HG03196 (cell line): Measurements from ENCODE around the gene SOX14.

Experiments used
- ATAC-seq: cut with Tn5 transposase; IDR thresholded peaks from one replicate; pipeline ENCODE4 v1.9.1; 2021; ENCODE audit not compliant: unreplicated experiment

Gene SOX14

DNA sequence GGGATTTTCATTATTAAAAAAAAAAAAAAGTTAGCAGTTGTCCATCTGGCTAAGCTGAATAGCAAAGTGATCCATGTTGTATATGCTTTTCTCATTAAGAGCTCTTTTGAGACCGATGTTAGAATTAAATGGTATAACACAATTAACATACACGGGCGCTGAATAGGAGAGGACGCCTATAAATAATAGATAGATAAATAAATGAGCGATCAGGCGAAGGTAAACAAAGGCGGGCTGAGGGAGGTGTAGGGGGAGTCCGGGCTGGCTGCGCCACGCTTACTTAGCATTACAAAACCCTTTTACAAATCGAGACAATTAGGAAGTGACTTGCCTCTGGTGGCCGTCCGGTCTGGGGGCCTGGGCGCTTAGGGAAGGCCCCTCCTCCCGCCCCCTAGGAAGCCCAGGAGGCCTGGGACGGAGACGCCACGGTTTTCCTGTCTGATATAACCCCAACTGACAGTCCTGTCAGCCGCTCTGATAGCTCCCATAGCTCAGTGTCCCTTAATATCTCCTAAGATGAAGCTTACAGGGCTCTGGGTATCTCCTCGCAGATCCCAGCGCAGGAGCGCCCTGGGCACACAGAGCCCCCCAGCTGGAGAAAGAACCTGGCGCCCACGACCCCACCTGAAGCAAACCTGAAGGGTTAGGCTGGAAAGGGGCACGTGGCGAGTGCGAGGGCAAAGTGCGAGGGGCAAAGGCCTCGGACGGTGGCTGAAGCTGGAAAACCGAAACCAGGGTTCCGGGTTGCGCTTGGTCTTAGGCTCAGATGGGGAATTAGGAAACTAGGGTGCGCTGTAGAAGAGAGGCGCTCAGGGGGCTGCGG, 3.6 kb downstream of the SOX14 start:
- no peak for ATAC-seq

DNA sequence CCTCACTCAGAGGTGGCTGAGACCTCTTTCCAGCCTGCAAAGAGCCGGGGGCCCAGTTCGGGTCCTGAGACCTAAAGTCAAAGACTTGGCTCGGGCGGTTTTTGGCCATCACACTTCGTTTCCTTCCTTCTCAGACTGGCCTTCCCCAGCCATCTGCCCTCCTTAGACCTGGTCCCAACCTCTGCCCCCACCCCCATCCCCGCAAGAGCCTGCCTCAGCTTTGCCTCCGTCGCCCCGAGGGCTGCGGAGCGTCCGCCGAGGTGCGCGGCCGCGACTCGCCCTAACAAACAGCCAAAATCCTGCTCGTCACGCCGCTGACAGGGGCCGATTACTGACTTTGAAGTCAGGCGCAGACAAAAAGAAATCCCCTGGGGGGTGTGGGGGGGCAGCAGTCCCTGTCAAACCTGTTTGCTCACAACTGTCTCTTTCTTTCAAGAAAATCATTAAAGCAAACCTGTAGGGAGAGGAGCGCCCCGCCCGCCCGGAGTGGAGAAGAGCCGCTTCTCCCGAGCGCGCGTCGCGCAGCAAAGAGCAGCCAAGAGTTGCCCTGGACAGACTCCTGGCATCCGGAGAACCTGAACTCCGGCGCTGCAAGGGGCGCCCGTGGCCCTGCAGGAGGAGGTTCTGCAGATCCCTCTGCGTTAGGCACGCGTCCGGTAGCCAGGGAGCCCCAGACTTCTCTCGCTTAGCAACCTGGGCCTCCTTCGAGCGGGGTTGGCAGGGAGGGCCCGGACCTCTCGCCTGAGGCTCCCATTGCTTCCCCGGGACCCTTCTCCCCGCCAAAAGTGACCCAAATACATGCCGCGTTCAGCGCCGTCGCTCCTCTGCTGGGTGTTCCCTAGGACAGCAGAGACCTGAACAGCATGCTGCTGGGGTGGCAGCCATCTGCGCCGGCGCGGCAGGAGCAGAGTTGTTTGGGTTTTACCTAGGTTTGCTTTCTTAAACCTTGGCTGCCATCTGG, 4.5 kb downstream of the SOX14 start:
- ATAC-seq, result no peak

DNA sequence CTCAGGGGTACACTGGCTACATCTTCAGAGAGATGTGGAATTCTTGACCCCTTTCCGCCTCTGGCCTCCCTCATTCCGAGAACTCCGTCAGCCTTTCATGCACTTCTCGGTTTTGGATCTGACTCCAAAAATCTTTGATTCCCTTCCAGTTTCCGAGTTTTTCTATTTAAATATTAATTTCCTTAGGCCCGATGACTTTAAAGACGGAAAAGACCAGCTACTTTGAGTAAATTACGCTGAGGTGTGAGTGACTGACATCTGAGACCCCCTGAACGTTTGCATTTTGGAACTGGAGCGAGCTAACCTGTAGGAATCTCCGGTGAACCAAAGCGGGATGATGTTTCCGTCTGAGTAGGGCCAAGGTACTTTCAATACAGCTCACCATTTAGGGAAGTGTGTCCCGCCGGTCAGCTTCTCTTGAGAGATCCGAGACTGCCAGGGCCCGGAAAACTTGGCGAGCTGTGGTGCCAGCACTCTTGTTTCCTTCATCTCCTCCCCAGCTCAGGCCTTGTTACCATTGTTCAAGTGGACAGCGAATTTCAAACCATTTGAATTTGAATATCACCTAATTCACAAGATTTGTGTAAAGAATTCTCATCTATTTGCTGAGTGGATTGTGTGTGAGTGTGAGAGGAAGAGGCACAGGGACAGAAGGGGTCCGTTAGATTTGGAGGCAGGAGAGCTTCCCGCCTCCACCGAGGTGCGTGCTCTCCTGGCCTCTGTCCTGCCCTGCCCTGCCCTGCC, 5.4 kb downstream of the SOX14 start:
- no peak for ATAC-seq

DNA sequence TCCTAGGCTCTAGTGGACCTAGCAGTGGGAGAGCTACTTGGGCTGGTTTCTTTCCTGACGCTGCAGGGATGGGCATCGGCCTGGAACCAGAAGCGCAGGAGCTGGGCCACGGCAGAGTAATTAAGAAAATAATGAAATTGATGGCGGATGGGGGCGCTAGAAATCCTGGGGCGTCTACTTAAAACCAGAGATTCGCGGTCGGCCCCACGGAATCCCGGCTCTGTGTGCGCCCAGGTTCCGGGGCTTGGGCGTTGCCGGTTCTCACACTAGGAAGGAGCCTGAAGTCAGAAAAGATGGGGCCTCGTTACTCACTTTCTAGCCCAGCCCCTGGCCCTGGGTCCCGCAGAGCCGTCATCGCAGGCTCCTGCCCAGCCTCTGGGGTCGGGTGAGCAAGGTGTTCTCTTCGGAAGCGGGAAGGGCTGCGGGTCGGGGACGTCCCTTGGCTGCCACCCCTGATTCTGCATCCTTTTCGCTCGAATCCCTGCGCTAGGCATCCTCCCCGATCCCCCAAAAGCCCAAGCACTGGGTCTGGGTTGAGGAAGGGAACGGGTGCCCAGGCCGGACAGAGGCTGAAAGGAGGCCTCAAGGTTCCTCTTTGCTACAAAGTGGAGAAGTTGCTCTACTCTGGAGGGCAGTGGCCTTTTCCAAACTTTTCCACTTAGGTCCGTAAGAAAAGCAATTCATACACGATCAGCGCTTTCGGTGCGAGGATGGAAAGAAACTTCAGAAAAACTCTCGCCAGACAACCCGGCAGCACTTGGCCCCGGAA, 6.1 kb downstream of the SOX14 start:
- ATAC-seq, result no peak

DNA sequence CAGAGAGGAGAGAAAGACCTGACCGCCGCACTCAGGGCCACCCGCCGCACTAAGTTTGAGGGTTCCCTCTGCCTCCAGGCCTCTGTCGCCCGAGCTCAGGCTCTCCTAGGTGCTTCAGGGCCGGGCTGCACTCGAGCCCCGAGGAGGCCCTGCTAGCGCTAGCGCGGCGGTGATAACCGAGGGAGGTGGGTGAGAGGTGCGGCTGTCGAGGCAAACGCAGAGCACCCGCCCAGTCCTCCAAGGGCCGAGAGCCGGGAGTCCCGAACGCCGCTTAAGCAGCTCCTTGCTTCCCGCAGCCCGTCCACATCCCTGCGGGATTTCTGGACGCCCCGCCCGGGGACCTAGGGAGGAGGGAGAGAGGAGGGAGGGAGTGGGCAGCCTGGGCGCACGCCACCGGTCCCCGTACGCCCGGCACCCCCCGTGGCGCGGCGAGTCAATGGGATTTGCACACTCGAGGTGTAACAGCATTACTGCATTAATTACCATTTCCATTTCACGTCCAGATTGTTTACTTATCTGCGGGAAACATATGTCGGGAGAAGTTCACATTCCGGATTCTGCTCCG, 6.8 kb downstream of the SOX14 start:
- ATAC-seq, result no peak

DNA sequence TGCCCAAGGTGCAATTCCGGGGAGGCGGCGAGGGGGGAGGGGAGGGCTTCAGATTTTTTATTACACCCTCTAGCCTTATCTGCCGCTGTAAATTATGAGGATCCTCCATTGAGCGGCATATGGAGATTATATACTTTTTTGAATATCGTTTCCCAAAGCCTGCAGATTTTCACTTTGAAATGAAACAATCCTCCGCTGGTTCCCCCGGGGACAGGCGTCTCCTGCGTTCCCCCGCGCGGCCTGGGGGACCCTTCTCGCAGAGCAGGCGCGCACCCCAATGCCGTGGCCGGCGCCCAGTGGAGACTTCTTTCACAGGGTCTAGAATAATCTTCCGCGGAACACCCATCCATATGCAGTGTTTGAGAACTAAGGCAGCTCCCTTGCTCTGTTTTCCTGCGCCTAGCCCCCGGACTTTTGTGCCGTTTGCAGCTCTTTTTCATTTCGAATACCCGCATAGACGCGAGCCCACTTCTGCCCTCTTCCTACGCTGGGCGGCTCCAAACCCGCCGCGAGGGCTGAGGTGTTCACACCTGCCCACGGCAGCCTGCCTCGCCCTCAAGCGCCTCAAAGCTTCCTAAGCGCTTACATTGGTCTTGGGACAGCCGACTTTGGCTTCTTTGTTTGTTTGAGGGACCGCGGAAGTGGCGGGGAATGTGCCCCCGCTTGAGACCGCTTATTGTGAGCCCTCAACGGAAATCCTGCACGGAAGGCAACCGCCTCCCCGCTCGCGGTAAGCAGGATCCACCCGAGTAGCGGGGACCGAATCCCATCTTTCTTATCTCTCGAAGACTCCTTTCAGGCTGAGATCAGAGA, 7.5 kb downstream of the SOX14 start:
- ATAC-seq, result no peak

DNA sequence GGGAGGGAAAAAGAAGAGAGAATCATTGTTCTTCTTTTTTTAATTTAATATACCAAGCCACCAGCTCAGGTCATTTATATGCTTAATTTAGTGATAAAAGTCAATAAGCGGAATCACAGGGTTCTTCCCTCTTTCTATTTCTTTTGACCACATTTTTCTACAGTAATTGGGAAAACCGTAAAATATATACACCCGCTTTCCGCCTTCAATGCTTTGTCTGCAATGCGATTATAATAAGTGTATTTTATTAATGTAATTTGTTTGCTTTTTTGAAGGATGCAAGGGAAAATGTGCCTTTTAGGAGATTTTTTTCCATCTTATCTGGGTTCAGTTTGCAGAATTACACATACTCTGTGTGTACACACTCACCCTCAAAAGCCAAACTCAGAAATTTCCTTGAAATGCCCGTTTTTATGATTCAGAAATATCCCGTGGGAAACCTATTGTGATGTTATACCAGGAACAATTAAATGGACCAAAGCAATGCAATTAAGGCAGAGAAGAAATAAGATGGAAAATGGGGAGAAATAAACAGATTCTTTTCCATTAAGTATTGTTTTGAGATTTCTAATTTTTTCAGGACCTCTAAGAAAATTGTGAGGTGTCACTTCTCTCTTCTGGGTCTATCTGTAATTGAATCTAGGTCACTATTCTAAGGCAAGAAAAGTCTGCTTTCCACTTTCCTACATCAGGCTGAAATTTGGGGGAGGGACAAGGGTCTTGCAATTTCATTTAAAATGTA, 8.3 kb downstream of the SOX14 start:
- no peak for ATAC-seq

DNA sequence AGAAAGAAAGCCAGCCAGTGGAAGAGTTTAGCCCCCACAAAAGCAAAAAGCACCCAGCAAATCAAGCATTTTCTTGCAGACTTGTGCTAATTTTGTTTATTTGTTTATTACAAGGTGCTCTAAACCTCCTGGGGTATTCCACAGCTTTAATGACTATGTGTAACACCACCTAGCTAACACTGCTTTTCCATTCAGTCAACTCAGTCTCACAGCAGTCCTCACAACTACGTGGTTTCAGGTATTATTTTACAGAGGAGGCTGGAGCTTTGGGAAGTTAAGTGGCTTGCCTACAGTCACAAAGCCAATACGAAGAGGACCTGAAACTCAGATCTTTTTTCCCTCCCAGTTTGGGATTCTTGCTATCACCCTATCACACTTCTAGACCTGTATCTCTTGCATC, 14.8 kb downstream of the SOX14 start:
- ATAC-seq, result no peak

DNA sequence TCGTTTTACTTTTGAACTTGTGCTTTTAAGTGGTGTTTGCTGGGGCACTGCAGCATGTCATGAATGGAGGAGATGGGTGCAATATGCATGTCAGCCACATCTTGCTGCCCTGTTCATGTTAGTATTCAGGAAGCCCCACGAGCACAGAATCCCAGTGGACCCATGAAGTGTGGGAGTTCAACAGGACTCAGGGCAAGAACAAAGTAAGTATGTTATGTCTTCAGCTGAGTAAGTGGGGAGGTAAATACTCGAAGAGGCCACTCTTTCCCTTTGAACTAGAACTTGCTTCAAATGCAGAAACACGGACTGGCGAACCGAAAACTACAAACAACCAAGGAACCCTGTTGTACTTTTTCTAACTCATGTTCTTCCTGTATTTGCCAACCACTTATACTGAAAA, 23.4 kb downstream of the SOX14 start:
- ATAC-seq, result no peak

DNA sequence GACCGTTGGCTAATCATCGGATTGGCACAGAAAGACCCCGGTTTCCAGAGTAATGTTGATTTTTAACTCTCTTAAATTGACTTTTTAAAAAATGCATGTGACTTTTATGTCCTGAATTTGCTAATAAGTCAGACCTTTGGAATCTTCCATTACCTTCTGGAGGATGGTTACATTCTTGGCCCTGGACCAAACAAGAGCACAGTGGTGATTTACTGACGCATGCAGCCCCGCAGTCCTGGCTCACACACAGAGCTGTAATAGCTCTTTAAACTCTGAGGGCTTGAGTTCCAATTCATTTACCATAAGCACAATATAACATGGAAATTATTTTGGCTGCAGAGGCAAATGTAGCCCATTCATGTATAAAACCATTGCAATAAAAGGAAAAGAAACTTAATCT, 25.1 kb downstream of the SOX14 start:
- ATAC-seq, result no peak

DNA sequence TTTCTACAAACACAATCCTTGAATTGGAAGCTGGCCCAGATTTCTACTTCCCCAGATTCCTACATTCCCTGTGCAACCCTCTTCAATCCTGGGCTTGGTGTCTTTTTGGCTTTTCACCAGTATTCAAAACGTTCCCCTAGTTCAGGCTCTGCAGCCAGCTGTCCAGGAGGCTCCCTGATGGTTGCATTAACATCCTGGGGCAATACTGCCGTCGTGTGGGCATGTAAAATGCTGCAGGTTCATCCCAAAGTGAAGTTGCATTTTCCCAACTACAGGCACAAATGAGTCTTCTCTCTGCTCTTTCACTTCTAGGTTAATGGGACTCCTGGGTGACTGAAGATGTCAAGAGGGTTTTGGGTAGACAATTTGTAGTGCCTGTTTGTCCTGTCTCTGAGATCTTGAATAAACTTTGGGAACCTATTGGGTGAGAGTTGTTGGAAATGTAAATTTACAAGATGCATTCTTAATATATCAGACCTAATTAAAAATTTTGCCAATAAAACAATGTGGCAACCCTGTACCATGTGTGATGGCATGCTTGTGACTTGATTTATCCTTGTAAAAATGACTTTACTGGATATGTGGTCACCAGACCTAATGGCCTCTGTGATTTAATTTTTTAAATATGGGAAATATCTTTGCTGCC, 28.6 kb downstream of the SOX14 start:
- ATAC-seq, result no peak

DNA sequence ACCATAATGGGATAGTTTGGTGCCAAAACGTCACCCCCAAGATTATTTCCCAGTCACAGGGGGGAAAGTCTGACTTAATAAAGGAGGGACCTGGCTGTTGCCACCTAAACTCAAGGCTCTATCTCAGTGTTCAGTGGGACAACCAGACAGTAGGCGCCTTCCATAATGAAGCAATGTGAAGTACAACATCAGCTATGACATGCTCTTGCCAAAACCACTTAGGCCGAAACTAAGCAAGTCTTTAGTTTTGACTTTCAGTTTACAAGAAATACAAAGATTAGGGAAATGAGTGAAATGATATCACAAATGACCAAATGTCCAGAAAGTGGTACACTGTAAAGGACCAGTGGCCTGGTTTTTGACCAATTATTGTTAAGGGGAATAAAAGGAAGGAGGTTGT, 32.9 kb downstream of the SOX14 start:
- no peak for ATAC-seq

DNA sequence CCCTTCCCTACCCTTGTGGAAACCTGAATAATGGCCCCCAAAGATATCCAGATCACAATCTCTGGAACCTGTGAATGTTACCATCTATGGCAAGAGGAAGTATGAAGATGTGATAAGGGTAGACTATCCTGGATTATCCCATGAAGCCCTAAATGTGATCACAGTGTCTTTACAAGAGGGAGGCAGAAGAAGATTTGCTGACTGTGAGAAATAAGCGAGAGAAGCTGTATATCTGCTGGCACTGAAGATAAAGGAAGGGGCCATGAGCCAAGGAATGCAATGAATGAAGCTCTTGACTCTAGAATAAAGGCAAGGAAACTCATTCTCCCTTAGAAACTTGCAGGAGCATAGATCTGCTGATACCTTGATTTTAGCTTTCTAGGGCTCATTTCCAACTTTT, 39.1 kb downstream of the SOX14 start:
- no peak for ATAC-seq

DNA sequence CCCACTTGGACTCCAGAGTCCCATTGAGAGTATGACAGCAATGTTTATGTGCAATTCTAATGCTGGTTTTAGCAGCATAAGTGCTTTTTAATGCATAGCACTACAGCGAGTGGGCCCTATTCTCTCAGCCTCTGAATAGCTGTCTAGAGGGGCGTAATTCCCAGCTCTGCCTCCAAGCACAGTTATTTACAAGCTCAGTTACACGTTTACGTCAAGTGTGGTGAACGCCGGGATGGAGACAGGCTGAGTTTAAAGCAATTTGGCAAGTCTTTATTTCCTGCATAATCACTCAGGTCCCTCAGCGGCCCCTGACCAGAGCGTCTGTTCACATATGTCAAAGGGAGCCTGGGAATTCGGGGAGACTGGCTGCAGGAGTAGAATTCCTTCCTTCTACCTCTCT, 43.9 kb downstream of the SOX14 start:
- no peak for ATAC-seq

DNA sequence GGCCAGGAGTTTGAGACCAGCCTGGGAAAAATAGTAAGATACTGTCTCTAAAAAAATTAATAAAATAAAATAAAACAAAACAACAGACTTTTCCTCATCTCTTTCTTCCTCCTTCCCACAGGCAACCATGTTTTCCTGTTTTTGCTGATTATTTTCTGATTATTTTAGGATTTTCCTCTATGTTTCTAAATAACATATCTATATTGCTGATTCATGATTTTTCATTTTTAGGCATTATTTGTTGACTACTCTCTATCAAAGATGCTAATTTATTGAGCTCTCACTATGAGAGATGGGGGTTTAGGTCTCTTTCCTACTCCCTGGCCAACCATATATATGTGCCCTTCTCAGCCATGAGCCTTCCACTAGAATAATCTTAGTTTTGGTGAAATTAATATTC, 45.4 kb downstream of the SOX14 start:
- no peak for ATAC-seq

DNA sequence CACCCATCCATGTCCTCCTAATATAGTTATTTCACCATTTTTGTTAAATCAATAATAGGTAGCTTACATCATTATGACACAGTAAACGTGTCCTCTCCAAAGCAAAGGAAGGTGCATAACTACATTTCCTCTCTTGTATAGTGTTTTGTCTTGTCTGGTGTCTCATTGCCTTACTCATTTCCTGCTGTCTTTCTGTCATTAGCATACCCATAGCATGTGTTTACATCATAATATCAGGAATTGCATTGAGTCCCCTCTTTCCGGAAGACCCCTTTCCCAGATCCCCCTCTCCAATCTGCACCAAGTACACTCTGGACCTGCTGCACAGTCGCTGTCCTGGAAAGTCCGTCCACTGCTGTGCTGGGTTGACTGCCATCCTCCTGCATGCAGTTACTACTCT, 47.9 kb downstream of the SOX14 start:
- ATAC-seq, result no peak

DNA sequence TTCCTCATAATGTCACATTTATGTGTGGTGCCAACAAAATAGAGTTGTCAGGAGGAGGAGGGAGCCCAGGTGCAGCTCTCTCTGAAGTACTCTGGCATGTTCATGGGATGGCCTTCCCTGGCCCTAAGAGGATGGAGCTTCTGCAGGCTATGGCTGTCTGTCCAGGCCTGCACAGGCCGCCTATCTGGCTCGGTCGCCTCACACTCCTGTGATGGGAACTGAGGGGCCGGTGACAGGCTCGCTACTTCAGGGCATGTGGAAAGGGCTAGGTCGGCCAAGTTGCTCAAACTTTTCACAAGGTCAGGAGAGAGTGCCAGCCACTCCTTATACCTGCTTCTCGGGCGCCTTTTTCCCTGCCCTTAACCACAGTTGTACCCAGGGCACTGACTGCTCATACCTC, 51.1 kb downstream of the SOX14 start:
- ATAC-seq, result no peak
